Activated T-helper 9 cell treated with anti-CD3 and anti-CD28 coated beads, Interleukin-2, amount 50 U/mL, for 16 hours (primary cell): Measurements from ENCODE around the gene FOXB1.

Source experiments
- DNase-seq: peaks from one replicate; pipeline ENCODE4 v3.0.0-alpha.2; 2020; ENCODE audit warnings: low read depth

FOXB1 gene

GRCh38 chr15:59998950-59999611 lies 5.0 kb upstream of the FOXB1 start:
- no peak for DNase-seq

- DNase-seq, result no peak
Observed at GRCh38 chr15:59999612-60000112, 4.4 kb upstream of the FOXB1 start.

- no peak for DNase-seq
Observed at GRCh38 chr15:60000113-60000823, 3.8 kb upstream of the FOXB1 start.

DNA sequence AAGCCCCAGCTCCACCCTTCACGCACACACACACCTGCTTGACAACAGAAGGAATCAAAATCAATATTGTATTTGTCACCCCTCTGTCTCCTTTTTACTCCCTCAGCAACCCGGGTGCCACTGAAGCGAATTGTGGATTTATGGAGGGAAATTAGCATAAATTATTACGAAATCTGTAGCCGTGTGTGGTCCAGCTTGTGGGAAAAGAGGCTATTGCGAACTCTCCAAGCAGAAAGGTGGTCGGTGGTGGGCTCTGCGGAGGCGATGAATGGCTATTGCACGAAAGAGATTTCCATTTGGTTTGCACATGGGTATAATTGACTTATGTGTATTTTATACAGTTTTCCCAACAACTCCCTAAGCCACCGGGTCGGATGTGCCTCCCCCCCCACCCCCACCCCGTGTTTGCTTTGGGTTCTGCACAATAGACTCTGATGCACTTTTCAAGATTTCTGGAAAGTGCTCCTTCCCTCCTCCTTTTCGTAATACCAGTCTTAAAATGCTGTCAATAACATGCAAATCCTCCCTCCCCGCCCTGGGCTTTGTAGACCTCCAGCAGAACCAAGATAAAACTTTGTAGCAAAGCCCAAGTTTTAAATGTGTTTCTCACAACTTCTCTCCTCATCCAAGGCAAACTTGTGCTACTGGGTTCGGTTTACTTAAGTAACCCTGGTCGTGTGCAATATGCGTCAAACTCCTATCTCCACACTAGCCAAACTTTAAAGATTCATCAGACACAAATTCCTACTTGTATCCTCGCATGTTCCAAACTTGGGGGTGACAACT lies 3.1 kb upstream of the FOXB1 start:
- DNase-seq, result no peak

- no peak for DNase-seq
Observed at GRCh38 chr15:60001610-60002527, 2.2 kb upstream of the FOXB1 start.

- no peak for DNase-seq
Observed at GRCh38 chr15:60002528-60003218, 1.4 kb upstream of the FOXB1 start.

GRCh38 chr15:60003243-60004008 lies 685 bp upstream of the FOXB1 start:
- no peak for DNase-seq

DNA sequence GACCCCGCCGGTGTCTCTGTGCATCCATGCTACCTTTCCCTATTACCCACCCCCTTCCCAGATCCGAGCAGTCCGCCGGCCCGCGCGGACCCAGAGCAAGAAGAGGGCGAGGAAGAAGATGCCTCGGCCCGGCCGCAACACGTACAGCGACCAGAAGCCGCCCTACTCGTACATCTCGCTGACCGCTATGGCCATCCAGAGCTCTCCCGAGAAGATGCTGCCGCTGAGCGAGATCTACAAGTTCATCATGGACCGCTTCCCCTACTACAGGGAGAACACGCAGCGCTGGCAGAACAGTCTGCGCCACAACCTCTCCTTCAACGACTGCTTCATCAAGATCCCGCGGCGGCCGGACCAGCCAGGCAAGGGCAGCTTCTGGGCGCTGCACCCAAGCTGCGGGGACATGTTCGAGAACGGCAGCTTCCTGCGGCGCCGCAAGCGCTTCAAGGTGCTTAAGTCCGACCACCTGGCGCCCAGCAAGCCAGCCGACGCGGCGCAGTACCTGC lies 788 bp downstream of the FOXB1 start:
- DNase-seq, result no peak

GRCh38 chr15:60005352-60006202 lies 1.5 kb downstream of the FOXB1 start:
- no peak for DNase-seq

GRCh38 chr15:60006203-60006862 lies 2.2 kb downstream of the FOXB1 start:
- DNase-seq, result peak; percentile 48

DNA sequence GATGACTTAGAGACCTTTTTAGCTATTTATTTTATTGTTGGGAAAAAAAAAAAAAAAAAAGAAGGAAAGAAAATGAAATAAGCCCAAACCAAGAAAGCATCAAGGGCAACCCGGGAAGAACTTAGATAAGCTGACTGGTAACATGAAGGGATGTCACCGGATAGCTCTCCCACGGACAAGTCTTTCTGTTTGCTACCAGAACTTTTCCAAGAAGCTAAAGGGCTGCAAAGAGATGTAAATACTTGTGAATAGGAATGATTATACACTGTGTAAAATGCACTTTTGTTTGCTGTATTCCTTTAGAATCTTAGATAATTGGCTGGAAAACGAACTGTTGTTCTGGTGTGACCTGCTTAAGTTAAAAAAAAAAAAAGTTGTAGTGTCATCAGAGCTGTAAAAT lies 2.8 kb downstream of the FOXB1 start:
- DNase-seq, result no peak

GRCh38 chr15:60009124-60009960 lies 5.2 kb downstream of the FOXB1 start:
- no peak for DNase-seq

- DNase-seq, result no peak
Observed at GRCh38 chr15:60009980-60010732, 6.0 kb downstream of the FOXB1 start.

GRCh38 chr15:60010858-60011257 lies 6.7 kb downstream of the FOXB1 start:
- DNase-seq, result no peak

GRCh38 chr15:60012695-60013094 lies 8.6 kb downstream of the FOXB1 start:
- no peak for DNase-seq

- DNase-seq, result no peak
Observed at GRCh38 chr15:60017538-60018520, 13.7 kb downstream of the FOXB1 start.
